ENCODE measurements around the gene KIFBP.

Gene KIFBP

GRCh38 chr10:68987611-68988010 lies 992 bp upstream of the KIFBP start:
- no peak overlapping the region for H2BK12ac ChIP-seq (ENCODE audit: low read length)
- peaks cover 2 to 67% of the 10 kb centered on the region in 2 donors for H3K36me3 ChIP-seq (replicated peaks in 1 of 2; ENCODE audit: control insufficient read depth in 2 of 2, insufficient read depth in 2 of 2, low read length in 2 of 2)
- H2AK5ac ChIP-seq (ENCODE audit: low read depth, low read length), result no peak overlapping the region
- no peak overlapping the region for H2BK120ac ChIP-seq (ENCODE audit: low read depth, low read length)
- H3K9ac ChIP-seq (ENCODE audit: low read depth, low read length, poor library complexity), result no peak overlapping the region
- H3K27ac ChIP-seq (replicated peaks; ENCODE audit: low read length), result no peak overlapping the region
- H3K4me1 ChIP-seq (ENCODE audit: control insufficient read depth in 2 of 2, insufficient read depth in 1 of 2, low read depth in 1 of 2, low read length in 2 of 2), result peaks cover 0 to 1% of the 10 kb centered on the region in 2 donors
- H3K79me1 ChIP-seq (ENCODE audit: low read depth, low read length), result peaks cover 7% of the 10 kb centered on the region
- H3K27me3 ChIP-seq (ENCODE audit: control insufficient read depth in 3 of 3, insufficient read depth in 3 of 3, low read depth in 1 of 3, low read length in 3 of 3), result no peaks in the 10 kb centered on the region
- WGBS, 2 donors (ENCODE audit: extremely low coverage in 2 of 2, insufficient read length in 2 of 2, insufficient replicate concordance in 1 of 2), result no CpG with 5 or more reads among the region's 3 CpGs
- H4K8ac ChIP-seq (ENCODE audit: low read depth, low read length), result no peak overlapping the region
- no peak overlapping the region for H3K18ac ChIP-seq (ENCODE audit: low read length)
- H3K4me2 ChIP-seq (ENCODE audit: insufficient read depth, low read length, poor library complexity, severe bottlenecking), result no peak overlapping the region
- H2BK5ac ChIP-seq (ENCODE audit: low read length), result no peak overlapping the region
- no peak overlapping the region for H3K4ac ChIP-seq (ENCODE audit: low read length)
- H4K91ac ChIP-seq (ENCODE audit: low read depth, low read length, poor library complexity), result no peak overlapping the region
- no peak overlapping the region for H3K14ac ChIP-seq (ENCODE audit: low read length)
- H3K23ac ChIP-seq (ENCODE audit: low read depth, low read length, poor library complexity), result no peak overlapping the region
- H3K4me3 ChIP-seq (ENCODE audit: low read length in 2 of 2), result no peak overlapping the region
- no peaks in the 10 kb centered on the region for H3K9me3 ChIP-seq (replicated peaks in 1 of 2; ENCODE audit: control insufficient read depth in 2 of 2, insufficient read depth in 1 of 2, low read depth in 1 of 2, low read length in 2 of 2)
- no peak overlapping the region for H2AFZ ChIP-seq (ENCODE audit: low read length)
- no peak for DNase-seq (ENCODE audit: low spot score)
- no peak overlapping the region for H2BK15ac ChIP-seq (ENCODE audit: low read length)

- DNase-seq (ENCODE audit: low spot score), result no peak
- peak overlapping the region; percentile 98 for H3K23ac ChIP-seq (ENCODE audit: low read depth, low read length, poor library complexity)
- peak overlapping the region; percentile 69 for H2BK120ac ChIP-seq (ENCODE audit: low read depth, low read length)
- peaks cover 7% of the 10 kb centered on the region for H3K79me1 ChIP-seq (ENCODE audit: low read depth, low read length)
- H3K18ac ChIP-seq (ENCODE audit: low read length), result peak overlapping the region; percentile 93
- no peak overlapping the region for H2BK12ac ChIP-seq (ENCODE audit: low read length)
- peak overlapping the region; percentile 83 for H3K4me2 ChIP-seq (ENCODE audit: insufficient read depth, low read length, poor library complexity, severe bottlenecking)
- H3K4ac ChIP-seq (ENCODE audit: low read length), result no peak overlapping the region
- no peak overlapping the region for H4K91ac ChIP-seq (ENCODE audit: low read depth, low read length, poor library complexity)
- H3K4me1 ChIP-seq (ENCODE audit: control insufficient read depth in 2 of 2, insufficient read depth in 1 of 2, low read depth in 1 of 2, low read length in 2 of 2), result peaks cover 0 to 1% of the 10 kb centered on the region in 2 donors
- H2BK15ac ChIP-seq (ENCODE audit: low read length), result no peak overlapping the region
- peak overlapping the region; percentile 90 for H3K9ac ChIP-seq (ENCODE audit: low read depth, low read length, poor library complexity)
- no CpG with 5 or more reads among the region's 22 CpGs for WGBS, 2 donors (ENCODE audit: extremely low coverage in 2 of 2, insufficient read length in 2 of 2, insufficient replicate concordance in 1 of 2)
- H3K27me3 ChIP-seq (ENCODE audit: control insufficient read depth in 3 of 3, insufficient read depth in 3 of 3, low read depth in 1 of 3, low read length in 3 of 3), result no peaks in the 10 kb centered on the region
- peak overlapping the region; percentile 68 to 96 for H3K4me3 ChIP-seq (ENCODE audit: low read length in 2 of 2)
- H2BK5ac ChIP-seq (ENCODE audit: low read length), result no peak overlapping the region
- H4K8ac ChIP-seq (ENCODE audit: low read depth, low read length), result no peak overlapping the region
- no peaks in the 10 kb centered on the region for H3K9me3 ChIP-seq (replicated peaks in 1 of 2; ENCODE audit: control insufficient read depth in 2 of 2, insufficient read depth in 1 of 2, low read depth in 1 of 2, low read length in 2 of 2)
- peaks cover 4 to 63% of the 10 kb centered on the region in 2 donors for H3K36me3 ChIP-seq (replicated peaks in 1 of 2; ENCODE audit: control insufficient read depth in 2 of 2, insufficient read depth in 2 of 2, low read length in 2 of 2)
- peak overlapping the region; percentile 48 for H3K14ac ChIP-seq (ENCODE audit: low read length)
- H2AFZ ChIP-seq (ENCODE audit: low read length), result peak overlapping the region; percentile 91
- no peak overlapping the region for H3K27ac ChIP-seq (replicated peaks; ENCODE audit: low read length)
- peak overlapping the region; percentile 5 for H2AK5ac ChIP-seq (ENCODE audit: low read depth, low read length)
Measured at GRCh38 chr10:68989317-68989990, 851 bp downstream of the KIFBP start.

DNA sequence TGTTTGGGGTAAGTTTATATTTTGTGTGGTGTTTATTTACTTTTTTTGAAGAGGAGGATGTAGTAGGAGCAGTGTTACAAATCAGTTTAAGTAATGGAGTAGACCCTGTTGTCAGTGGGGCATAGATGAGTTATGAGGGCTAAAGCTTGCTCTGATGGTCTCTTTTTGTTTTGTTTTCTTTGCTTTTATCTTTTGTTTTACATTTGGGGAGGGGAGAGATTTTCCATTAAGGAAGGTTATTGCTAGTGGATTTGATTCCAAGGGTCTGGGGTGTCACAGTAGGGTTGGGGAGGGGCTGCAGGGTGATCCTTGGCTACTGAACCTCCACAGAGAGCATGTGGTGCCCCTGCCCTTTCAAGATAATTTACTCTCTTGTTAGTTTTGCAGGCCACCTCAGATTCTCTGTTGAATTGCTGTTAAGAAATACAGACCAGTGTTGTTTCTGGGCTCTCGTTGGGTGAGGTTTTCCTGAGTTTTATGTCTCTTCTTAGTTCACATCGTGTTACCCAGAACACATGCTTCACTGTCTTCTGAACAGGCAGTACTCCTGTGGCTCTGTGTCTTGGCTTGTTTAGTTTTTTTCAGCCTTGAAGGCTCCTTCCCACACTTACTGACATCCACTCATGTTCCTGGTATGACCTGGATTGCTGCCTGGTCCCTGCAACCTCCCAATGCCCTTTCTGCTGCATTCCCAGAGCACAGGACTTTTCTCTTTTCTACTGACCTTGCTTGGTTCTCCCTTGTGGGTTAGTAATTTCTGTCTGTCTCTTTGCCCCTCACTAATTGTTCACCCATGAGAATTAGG lies 4.2 kb downstream of the KIFBP start:
- no peak for DNase-seq (ENCODE audit: low spot score)
- Histone ChIP-seq H2BK120ac (ENCODE audit: low read depth, low read length) (no peak overlapping the region), H2BK5ac (ENCODE audit: low read length) (no peak overlapping the region), H3K27me3 (ENCODE audit: control insufficient read depth in 3 of 3, insufficient read depth in 3 of 3, low read depth in 1 of 3, low read length in 3 of 3) (no peaks in the 10 kb centered on the region), H3K4me1 (ENCODE audit: control insufficient read depth in 2 of 2, insufficient read depth in 1 of 2, low read depth in 1 of 2, low read length in 2 of 2) (peaks cover 0 to 1% of the 10 kb centered on the region in 2 donors), H4K91ac (ENCODE audit: low read depth, low read length, poor library complexity) (no peak overlapping the region), H3K27ac (replicated peaks; ENCODE audit: low read length) (no peak overlapping the region), H3K4ac (ENCODE audit: low read length) (no peak overlapping the region), H2AFZ (ENCODE audit: low read length) (no peak overlapping the region), H2BK15ac (ENCODE audit: low read length) (no peak overlapping the region), H4K8ac (ENCODE audit: low read depth, low read length) (no peak overlapping the region), H3K23ac (ENCODE audit: low read depth, low read length, poor library complexity) (no peak overlapping the region), H3K14ac (ENCODE audit: low read length) (no peak overlapping the region), H3K18ac (ENCODE audit: low read length) (no peak overlapping the region), H3K4me2 (ENCODE audit: insufficient read depth, low read length, poor library complexity, severe bottlenecking) (no peak overlapping the region), H3K9me3 (replicated peaks in 1 of 2; ENCODE audit: control insufficient read depth in 2 of 2, insufficient read depth in 1 of 2, low read depth in 1 of 2, low read length in 2 of 2) (no peaks in the 10 kb centered on the region), H2BK12ac (ENCODE audit: low read length) (no peak overlapping the region), H3K4me3 (ENCODE audit: low read length in 2 of 2) (no peak overlapping the region), H2AK5ac (ENCODE audit: low read depth, low read length) (no peak overlapping the region), H3K36me3 (replicated peaks in 1 of 2; ENCODE audit: control insufficient read depth in 2 of 2, insufficient read depth in 2 of 2, low read length in 2 of 2) (peaks cover 2 to 45% of the 10 kb centered on the region in 2 donors), H3K9ac (ENCODE audit: low read depth, low read length, poor library complexity) (no peak overlapping the region), H3K79me1 (ENCODE audit: low read depth, low read length) (peaks cover 9% of the 10 kb centered on the region)
- no CpG with 5 or more reads among the region's 2 CpGs for WGBS, 2 donors (ENCODE audit: extremely low coverage in 2 of 2, insufficient read length in 2 of 2, insufficient replicate concordance in 1 of 2)

GRCh38 chr10:68997211-68997610 lies 8.6 kb downstream of the KIFBP start:
- Histone ChIP-seq H3K36me3 (replicated peaks in 1 of 2; ENCODE audit: control insufficient read depth in 2 of 2, insufficient read depth in 2 of 2, low read length in 2 of 2) (peaks cover 3 to 47% of the 10 kb centered on the region in 2 donors), H3K14ac (ENCODE audit: low read length) (no peak overlapping the region), H4K8ac (ENCODE audit: low read depth, low read length) (no peak overlapping the region), H3K18ac (ENCODE audit: low read length) (no peak overlapping the region), H3K4me2 (ENCODE audit: insufficient read depth, low read length, poor library complexity, severe bottlenecking) (no peak overlapping the region), H2BK15ac (ENCODE audit: low read length) (no peak overlapping the region), H2AFZ (ENCODE audit: low read length) (no peak overlapping the region), H4K91ac (ENCODE audit: low read depth, low read length, poor library complexity) (no peak overlapping the region), H3K79me1 (ENCODE audit: low read depth, low read length) (peaks cover 2% of the 10 kb centered on the region), H3K9me3 (replicated peaks in 1 of 2; ENCODE audit: control insufficient read depth in 2 of 2, insufficient read depth in 1 of 2, low read depth in 1 of 2, low read length in 2 of 2) (no peaks in the 10 kb centered on the region), H2BK120ac (ENCODE audit: low read depth, low read length) (no peak overlapping the region), H2BK12ac (ENCODE audit: low read length) (no peak overlapping the region), H3K27ac (replicated peaks; ENCODE audit: low read length) (no peak overlapping the region), H3K9ac (ENCODE audit: low read depth, low read length, poor library complexity) (no peak overlapping the region), H2BK5ac (ENCODE audit: low read length) (no peak overlapping the region), H3K23ac (ENCODE audit: low read depth, low read length, poor library complexity) (no peak overlapping the region), H3K4me3 (ENCODE audit: low read length in 2 of 2) (no peak overlapping the region), H2AK5ac (ENCODE audit: low read depth, low read length) (no peak overlapping the region), H3K27me3 (ENCODE audit: control insufficient read depth in 3 of 3, insufficient read depth in 3 of 3, low read depth in 1 of 3, low read length in 3 of 3) (no peaks in the 10 kb centered on the region), H3K4ac (ENCODE audit: low read length) (no peak overlapping the region), H3K4me1 (ENCODE audit: control insufficient read depth in 2 of 2, insufficient read depth in 1 of 2, low read depth in 1 of 2, low read length in 2 of 2) (no peaks in the 10 kb centered on the region)
- DNase-seq (ENCODE audit: low spot score), result no peak
- no CpG with 5 or more reads among the region's 3 CpGs for WGBS, 2 donors (ENCODE audit: extremely low coverage in 2 of 2, insufficient read length in 2 of 2, insufficient replicate concordance in 1 of 2)
